Limb (tissue), 2 donors: ENCODE results near the gene CHDH.
A peak's percentile ranks its signal among the peaks of the same experiment; 100 is the strongest.

Experiments
- DNase-seq, 2 donors: peaks; one replicate each; pipeline ENCODE4 v3.0.0-alpha.2; 2016; ENCODE audit errors: extremely low spot score in 2 of 2

The CHDH gene

GRCh38 chr3:53856964-53857363 is 10.7 kb upstream of the CHDH start:
- DNase-seq, result no peak

GRCh38 chr3:53850895-53851294 is 4.7 kb upstream of the CHDH start:
- peak in 1 of 2 donors; percentile 52 for DNase-seq

GRCh38 chr3:53849916-53850315 is 3.7 kb upstream of the CHDH start:
- DNase-seq, result no peak

GRCh38 chr3:53846851-53847155 is 584 bp upstream of the CHDH start:
- no peak for DNase-seq

GRCh38 chr3:53845881-53846133 is 412 bp downstream of the CHDH start:
- DNase-seq, result no peak

- DNase-seq, result peak; percentile 37 to 75
Measured at GRCh38 chr3:53845103-53845880, 927 bp downstream of the CHDH start.

GRCh38 chr3:53844262-53845102 is 1.7 kb downstream of the CHDH start:
- no peak for DNase-seq

- DNase-seq, result no peak
Measured at GRCh38 chr3:53843195-53844177, 2.7 kb downstream of the CHDH start.

- peak; percentile 3 to 50 for DNase-seq
Measured at GRCh38 chr3:53842436-53843194, 3.6 kb downstream of the CHDH start.

- no peak for DNase-seq
Measured at GRCh38 chr3:53841296-53841695, 4.9 kb downstream of the CHDH start.

- DNase-seq, result no peak
Measured at GRCh38 chr3:53837331-53837730, 8.9 kb downstream of the CHDH start.

- DNase-seq, result no peak
Measured at GRCh38 chr3:53836084-53836872, 9.9 kb downstream of the CHDH start.

- no peak for DNase-seq
Measured at GRCh38 chr3:53835257-53835656, 11.0 kb downstream of the CHDH start.

GRCh38 chr3:53834429-53835095 is 11.7 kb downstream of the CHDH start:
- no peak for DNase-seq

- DNase-seq, result no peak
Measured at GRCh38 chr3:53833700-53834099, 12.5 kb downstream of the CHDH start.

- no peak for DNase-seq
Measured at GRCh38 chr3:53833053-53833645, 13.1 kb downstream of the CHDH start.

GRCh38 chr3:53830944-53831343 is 15.3 kb downstream of the CHDH start:
- DNase-seq, result no peak

GRCh38 chr3:53829605-53830004 is 16.6 kb downstream of the CHDH start:
- no peak for DNase-seq

- no peak for DNase-seq
Measured at GRCh38 chr3:53828581-53828980, 17.6 kb downstream of the CHDH start.
